H9 (cell line): ENCODE data around the gene LIX1. TPM values are rescaled to one million over a fixed set of nuclear protein-coding genes. Genes with fewer than 3 reads are reported as not detected.

Source experiments
- DNase-seq: peaks from one replicate; pipeline ENCODE4 v3.0.0-alpha.2; 2017
- H2AFZ ChIP-seq: one replicate; pipeline ENCODE4 v1.6.1; 2013; ENCODE audit warnings: mild to moderate bottlenecking, low read length, control low read depth, moderate library complexity
- H2AK5ac ChIP-seq: 2 replicates; pipeline ENCODE4 v1.6.1; 2013; ENCODE audit warnings: low read length, control low read depth, mixed read lengths; ENCODE audit not compliant: insufficient read length
- H2BK120ac ChIP-seq: one replicate; pipeline ENCODE4 v1.6.1; 2013; ENCODE audit warnings: low read depth, mild to moderate bottlenecking, low read length, control low read depth, inconsistent platforms; ENCODE audit not compliant: poor library complexity, severe bottlenecking
- H2BK12ac ChIP-seq: 2 replicates; pipeline ENCODE4 v1.6.1; 2013; ENCODE audit warnings: low read length, control low read depth, mixed read lengths, low read depth; ENCODE audit not compliant: insufficient read length
- H2BK15ac ChIP-seq: 2 replicates; pipeline ENCODE4 v1.6.1; 2013; ENCODE audit warnings: low read depth, low read length, control low read depth
- H2BK20ac ChIP-seq: one replicate; pipeline ENCODE4 v1.6.1; 2013; ENCODE audit warnings: low read depth, mild to moderate bottlenecking, low read length, control low read depth, inconsistent platforms; ENCODE audit not compliant: poor library complexity, severe bottlenecking
- H2BK5ac ChIP-seq: 2 replicates; pipeline ENCODE4 v1.6.1; 2013; ENCODE audit warnings: low read length, control low read depth, mixed read lengths; ENCODE audit not compliant: insufficient read length
- H3K14ac ChIP-seq: 2 replicates; pipeline ENCODE4 v1.6.1; 2013; ENCODE audit warnings: low read length, control low read depth; ENCODE audit not compliant: insufficient read depth
- H3K18ac ChIP-seq: 2 replicates; pipeline ENCODE4 v1.6.1; 2013; ENCODE audit warnings: low read depth, mild to moderate bottlenecking, mixed read lengths, low read length, control low read depth; ENCODE audit not compliant: insufficient read length
- H3K23ac ChIP-seq: 2 replicates; pipeline ENCODE4 v1.6.1; 2013; ENCODE audit warnings: low read length, control low read depth, mixed read lengths, low read depth; ENCODE audit not compliant: insufficient read length
- H3K23me2 ChIP-seq: 2 replicates; pipeline ENCODE4 v1.6.1; 2013; ENCODE audit warnings: low read depth, mild to moderate bottlenecking, mixed read lengths, low read length, control low read depth; ENCODE audit not compliant: insufficient read length, poor library complexity, severe bottlenecking
- H3K27ac ChIP-seq: 2 replicates; pipeline ENCODE4 v1.5.1; 2013; ENCODE audit warnings: low read length, control low read depth, mixed read lengths, low read depth; ENCODE audit not compliant: insufficient read length
- H3K27me3 ChIP-seq: 2 replicates; pipeline ENCODE4 v1.6.1; 2013; ENCODE audit warnings: low read length, control low read depth, inconsistent platforms; ENCODE audit not compliant: insufficient read depth
- H3K4ac ChIP-seq: 2 replicates; pipeline ENCODE4 v1.6.1; 2013; ENCODE audit warnings: low read depth, mild to moderate bottlenecking, control low read depth, inconsistent platforms, low read length, moderate library complexity
- H3K4me1 ChIP-seq: 2 replicates; pipeline ENCODE4 v1.6.1; 2013; ENCODE audit warnings: low read length, control low read depth, inconsistent platforms; ENCODE audit not compliant: insufficient read depth
- H3K4me2 ChIP-seq: 2 replicates; pipeline ENCODE4 v1.6.1; 2013; ENCODE audit warnings: low read length, control low read depth, mixed read lengths; ENCODE audit not compliant: insufficient read length, insufficient read depth
- H3K56ac ChIP-seq: 2 replicates; pipeline ENCODE4 v1.6.1; 2013; ENCODE audit warnings: low read depth, mild to moderate bottlenecking, mixed read lengths, low read length, control low read depth; ENCODE audit not compliant: insufficient read length
- H3K79me1 ChIP-seq: 2 replicates; pipeline ENCODE4 v1.6.1; 2013; ENCODE audit warnings: low read depth, mild to moderate bottlenecking, moderate library complexity, low read length, control low read depth, inconsistent platforms; ENCODE audit not compliant: insufficient read depth, poor library complexity, severe bottlenecking
- H3K79me2 ChIP-seq: 2 replicates; pipeline ENCODE4 v1.6.1; 2013; ENCODE audit warnings: low read length, control low read depth, inconsistent platforms; ENCODE audit not compliant: insufficient read depth
- H3K9ac ChIP-seq: 2 replicates; pipeline ENCODE4 v1.6.1; 2013; ENCODE audit warnings: low read length, control low read depth, mixed read lengths; ENCODE audit not compliant: insufficient read length; ENCODE audit errors: extremely low read depth
- H3K9me3 ChIP-seq: one replicate; pipeline ENCODE4 v1.6.1; 2013; ENCODE audit warnings: low read depth, low read length, inconsistent platforms; ENCODE audit not compliant: control insufficient read depth
- H3T11ph ChIP-seq: one replicate; pipeline ENCODE4 v1.6.1; 2013; ENCODE audit warnings: mild to moderate bottlenecking, low read length, control low read depth, inconsistent platforms
- H4K20me1 ChIP-seq: one replicate; pipeline ENCODE4 v1.6.1; 2013; ENCODE audit not compliant: control insufficient read depth, insufficient read length, insufficient read depth
- H4K5ac ChIP-seq: 2 replicates; pipeline ENCODE4 v1.6.1; 2013; ENCODE audit warnings: low read depth, mild to moderate bottlenecking, mixed read lengths, low read length, control low read depth; ENCODE audit not compliant: insufficient read length
- H4K8ac ChIP-seq: replicated peaks from 2 replicates; pipeline ENCODE4 v1.6.1; 2013; ENCODE audit warnings: low read length, control low read depth, mixed read lengths, low read depth; ENCODE audit not compliant: insufficient read length
- H4K91ac ChIP-seq: 2 replicates; pipeline ENCODE4 v1.6.1; 2013; ENCODE audit warnings: low read depth, mild to moderate bottlenecking, moderate library complexity, mixed read lengths, low read length, control low read depth; ENCODE audit not compliant: insufficient read length
- H3K27ac Mint-ChIP-seq, 3 experiments: 2 replicates in 2 of 3; 3 replicates in 1 of 3; pipeline ENCODE4 v1.8.0; 2020 to 2021; ENCODE audit warnings: mixed read lengths in 3 of 3, mild to moderate bottlenecking in 1 of 3, moderate library complexity in 1 of 3
- H3K27me3 Mint-ChIP-seq: 2 replicates; pipeline ENCODE4 v1.8.0; 2021; ENCODE audit warnings: low read depth, mild to moderate bottlenecking, moderate library complexity, mixed read lengths
- H3K36me3 Mint-ChIP-seq, 3 experiments: 2 replicates in 2 of 3; 3 replicates in 1 of 3; pipeline ENCODE4 v1.8.0; 2020 to 2021; ENCODE audit warnings: low read depth in 3 of 3, mixed read lengths in 3 of 3; ENCODE audit not compliant: insufficient read depth in 1 of 3
- H3K4me1 Mint-ChIP-seq, 2 experiments: 2 replicates each; pipeline ENCODE4 v1.8.0; 2020; ENCODE audit warnings: mixed read lengths in 2 of 2
- H3K4me3 Mint-ChIP-seq, 2 experiments: 2 replicates in 1 of 2; 3 replicates in 1 of 2; pipeline ENCODE4 v1.8.0; 2020 to 2021; ENCODE audit warnings: mild to moderate bottlenecking in 2 of 2, mixed read lengths in 2 of 2, moderate library complexity in 1 of 2
- H3K9me3 Mint-ChIP-seq, 2 experiments: 2 replicates in 1 of 2; 3 replicates in 1 of 2; pipeline ENCODE4 v1.8.0; 2020; ENCODE audit warnings: mild to moderate bottlenecking in 2 of 2, mixed read lengths in 2 of 2, moderate library complexity in 1 of 2
- CTCF ChIP-seq: fragments of 200-600 bp; sonication (generic); conservative IDR thresholded peaks from 3 replicates; pipeline ENCODE4 v1.8.0; 2021; ENCODE audit warnings: antibody characterized with exemption, mild to moderate bottlenecking
- WGBS: extraction: QIAGEN DNeasy Blood & Tissue Kit; methylation state at CpG from one replicate; pipeline ENCODE4 v1.1.7; 2013; ENCODE audit warnings: missing lambda C conversion rate, low lambda C conversion rate, mixed read lengths; ENCODE audit not compliant: insufficient read length; ENCODE audit errors: extremely low coverage; 5-methylcytosine and 5-hydroxymethylcytosine counted together
- total RNA-seq: library from RNA; stranded (reverse); gene quantifications from 2 replicates; pipeline ENCODE4 v1.2.1, GENCODE V29; 2021

The LIX1 gene
- total RNA-seq, 1 experiment from 2014 or later: 0.13 TPM

DNA sequence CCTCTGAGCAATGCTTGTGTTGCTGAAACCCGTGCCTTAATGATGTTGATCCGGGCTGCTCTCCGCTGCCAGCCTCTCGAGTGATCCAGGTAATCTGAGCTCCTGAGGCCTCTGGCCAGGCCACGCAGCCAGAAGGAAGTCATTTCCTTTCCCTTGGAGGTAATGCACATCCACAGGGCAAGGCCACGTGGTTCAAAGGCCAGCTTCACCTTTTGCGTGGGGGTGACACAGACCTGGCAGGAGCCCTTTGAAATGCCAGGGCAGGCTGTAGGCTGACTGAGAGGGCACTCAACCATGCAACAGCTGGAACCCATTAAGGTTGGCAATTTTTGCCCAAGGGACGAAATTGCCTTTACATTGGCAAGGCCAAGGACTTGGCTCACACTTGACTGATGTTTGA is 80.4 kb downstream of the LIX1 start:
- no peak overlapping the region for H3K4ac ChIP-seq
- TF ChIP-seq CTCF: no peak
- Mint-ChIP-seq H3K27ac (peak overlapping the region in 1 of 3 experiments; percentile 45; a peak in 1 of 7 replicates), H3K4me3 (no peak overlapping the region), H3K27me3 (no peaks in the 10 kb centered on the region), H3K36me3 (no peaks in the 10 kb centered on the region), H3K9me3 (no peaks in the 10 kb centered on the region), H3K4me1 (peaks cover 14 to 22% of the 10 kb centered on the region in 2 experiments)
- H3K4me2 ChIP-seq: no peak overlapping the region
- H2AFZ ChIP-seq: no peak overlapping the region
- no peak overlapping the region for H4K5ac ChIP-seq
- no peak overlapping the region for H2BK15ac ChIP-seq
- no peak overlapping the region for H4K91ac ChIP-seq
- DNase-seq: peak; percentile 42
- no peaks in the 10 kb centered on the region for H4K20me1 ChIP-seq
- H3K27me3 ChIP-seq: no peaks in the 10 kb centered on the region
- H2BK5ac ChIP-seq: no peak overlapping the region
- WGBS: no CpG with 5 or more reads among the region's 8 CpGs
- H3K9me3 ChIP-seq: no peaks in the 10 kb centered on the region
- H2AK5ac ChIP-seq: no peak overlapping the region
- H3K9ac ChIP-seq: no peak overlapping the region
- no peaks in the 10 kb centered on the region for H3K23me2 ChIP-seq
- H3K27ac ChIP-seq: no peak overlapping the region
- no peak overlapping the region for H2BK120ac ChIP-seq
- no peak overlapping the region for H3K23ac ChIP-seq
- no peak overlapping the region for H2BK20ac ChIP-seq
- no peak overlapping the region for H4K8ac ChIP-seq
- no peaks in the 10 kb centered on the region for H3K79me1 ChIP-seq
- H2BK12ac ChIP-seq: no peak overlapping the region
- H3T11ph ChIP-seq: no peak overlapping the region
- H3K4me1 ChIP-seq: 0 out of 2 replicates have a peak, but pooled peaks cover 2% of the 10 kb centered on the region
- H3K56ac ChIP-seq: no peak overlapping the region
- H3K14ac ChIP-seq: peak overlapping the region; percentile 18; the same call in 1 of the 2 replicates
- peak overlapping the region; percentile 34 for H3K18ac ChIP-seq
- no peaks in the 10 kb centered on the region for H3K79me2 ChIP-seq
